Type B pancreatic cell (in vitro differentiated cells): Measurements from ENCODE around the gene IFFO2. TPM values are rescaled to one million over a fixed set of nuclear protein-coding genes. Genes with fewer than 3 reads are reported as not detected.

Experiments
- DNase-seq: peaks from one replicate; pipeline ENCODE4 v3.0.0; 2021; ENCODE audit warnings: mixed read lengths; ENCODE audit not compliant: unreplicated experiment; ENCODE audit errors: extremely low spot score
- H3K27ac Mint-ChIP-seq: 2 replicates; pipeline ENCODE4 v1.8.0; 2021; ENCODE audit warnings: mild to moderate bottlenecking, mixed read lengths
- H3K27me3 Mint-ChIP-seq: 2 replicates; pipeline ENCODE4 v1.8.0; 2021; ENCODE audit warnings: mixed read lengths
- H3K36me3 Mint-ChIP-seq: 2 replicates; pipeline ENCODE4 v1.8.0; 2021; ENCODE audit warnings: mixed read lengths
- H3K4me1 Mint-ChIP-seq: one replicate; pipeline ENCODE4 v1.8.0; 2021; ENCODE audit warnings: mixed read lengths; ENCODE audit not compliant: unreplicated experiment
- H3K4me3 Mint-ChIP-seq: 2 replicates; pipeline ENCODE4 v1.8.0; 2021; ENCODE audit warnings: mild to moderate bottlenecking, mixed read lengths
- H3K9me3 Mint-ChIP-seq: 2 replicates; pipeline ENCODE4 v1.8.0; 2021; ENCODE audit warnings: mixed read lengths
- total RNA-seq: library from RNA; stranded (reverse); gene quantifications from 2 replicates; pipeline ENCODE4 v1.2.1, GENCODE V29; 2021; ENCODE audit warnings: low replicate concordance
- TF ChIP-seq, protein P1 (sequence below): fragments of 200-600 bp; sonication (generic); conservative IDR thresholded peaks from 2 replicates; pipeline ENCODE4 v1.5.0; 2021; ENCODE audit warnings: antibody characterized with exemption, mild to moderate bottlenecking

IFFO2 gene
- total RNA-seq, 1 donor from 2014 or later = 11.3 TPM

DNA sequence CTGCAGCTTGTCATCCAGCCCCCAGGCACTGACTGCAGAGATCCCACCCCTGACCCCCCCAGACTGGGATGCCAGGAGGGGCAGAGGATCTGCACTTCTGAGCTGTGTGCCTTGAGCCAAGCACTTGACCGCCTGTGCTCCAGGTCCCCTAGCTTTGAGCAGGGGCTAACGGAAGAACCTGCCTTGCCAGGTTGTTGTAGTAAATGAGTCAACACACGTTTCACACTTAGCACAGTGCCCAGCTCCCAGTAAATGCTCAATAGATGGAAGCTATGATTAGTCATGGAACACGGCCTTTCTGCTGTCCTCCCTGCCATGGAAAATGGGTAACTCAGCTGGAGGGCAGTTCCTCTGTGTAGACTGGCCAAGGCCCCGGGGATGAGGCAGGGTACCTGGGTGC, 24.1 kb downstream of the IFFO2 start:
- Mint-ChIP-seq H3K9me3 (no peaks in the 10 kb centered on the region), H3K36me3 (no peaks in the 10 kb centered on the region), H3K4me3 (no peak overlapping the region), H3K4me1 (peaks cover 18% of the 10 kb centered on the region), H3K27ac (peak overlapping the region; percentile 36), H3K27me3 (peaks cover 3% of the 10 kb centered on the region)
- TF ChIP-seq, protein P1, sequence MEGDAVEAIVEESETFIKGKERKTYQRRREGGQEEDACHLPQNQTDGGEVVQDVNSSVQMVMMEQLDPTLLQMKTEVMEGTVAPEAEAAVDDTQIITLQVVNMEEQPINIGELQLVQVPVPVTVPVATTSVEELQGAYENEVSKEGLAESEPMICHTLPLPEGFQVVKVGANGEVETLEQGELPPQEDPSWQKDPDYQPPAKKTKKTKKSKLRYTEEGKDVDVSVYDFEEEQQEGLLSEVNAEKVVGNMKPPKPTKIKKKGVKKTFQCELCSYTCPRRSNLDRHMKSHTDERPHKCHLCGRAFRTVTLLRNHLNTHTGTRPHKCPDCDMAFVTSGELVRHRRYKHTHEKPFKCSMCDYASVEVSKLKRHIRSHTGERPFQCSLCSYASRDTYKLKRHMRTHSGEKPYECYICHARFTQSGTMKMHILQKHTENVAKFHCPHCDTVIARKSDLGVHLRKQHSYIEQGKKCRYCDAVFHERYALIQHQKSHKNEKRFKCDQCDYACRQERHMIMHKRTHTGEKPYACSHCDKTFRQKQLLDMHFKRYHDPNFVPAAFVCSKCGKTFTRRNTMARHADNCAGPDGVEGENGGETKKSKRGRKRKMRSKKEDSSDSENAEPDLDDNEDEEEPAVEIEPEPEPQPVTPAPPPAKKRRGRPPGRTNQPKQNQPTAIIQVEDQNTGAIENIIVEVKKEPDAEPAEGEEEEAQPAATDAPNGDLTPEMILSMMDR = no peak
- DNase-seq = no peak

DNA sequence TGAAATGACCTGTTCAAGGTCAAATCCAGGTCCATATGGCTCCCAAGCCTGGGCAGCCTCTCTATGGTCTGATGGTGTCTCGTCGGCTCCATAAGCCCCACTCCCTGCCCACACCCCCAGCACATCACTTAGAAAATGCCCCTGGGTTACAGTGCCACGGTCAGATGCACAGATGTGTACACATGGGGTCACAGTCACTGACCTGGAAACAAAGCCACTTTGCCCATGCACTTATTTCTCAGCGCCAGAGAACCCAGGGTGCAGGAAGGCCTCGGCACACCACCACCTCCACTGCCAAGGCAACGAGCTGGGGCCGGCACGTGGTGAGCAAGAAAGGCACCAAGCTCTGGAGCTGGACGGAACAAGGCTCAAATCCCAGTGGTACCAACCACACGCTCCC, 24.7 kb downstream of the IFFO2 start:
- H3K4me3 Mint-ChIP-seq = no peak overlapping the region
- no peaks in the 10 kb centered on the region for H3K36me3 Mint-ChIP-seq
- H3K27me3 Mint-ChIP-seq = peaks cover 3% of the 10 kb centered on the region
- no peak overlapping the region for H3K27ac Mint-ChIP-seq
- TF ChIP-seq, protein P1 = no peak
- H3K9me3 Mint-ChIP-seq = no peaks in the 10 kb centered on the region
- peaks cover 15% of the 10 kb centered on the region for H3K4me1 Mint-ChIP-seq
- no peak for DNase-seq

DNA sequence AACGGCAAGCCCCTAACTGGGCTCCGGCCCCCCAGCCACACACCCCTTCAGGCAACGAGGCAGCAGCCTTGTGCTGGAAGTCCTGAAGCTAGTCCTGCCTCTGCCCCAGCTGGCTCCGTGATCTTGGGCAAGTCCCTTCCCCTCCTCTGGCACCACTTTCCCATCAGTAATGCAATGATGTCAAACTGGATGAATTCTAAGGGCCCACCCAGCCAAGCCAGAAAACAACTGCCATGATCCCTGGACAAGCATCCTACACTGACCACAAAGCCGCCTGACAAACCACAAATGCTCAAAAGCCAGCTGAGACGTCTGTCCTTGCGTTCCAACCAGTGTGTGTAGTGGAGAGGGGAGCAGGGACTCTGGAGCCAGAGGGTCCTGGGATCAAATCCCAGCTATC, 26.8 kb downstream of the IFFO2 start:
- Mint-ChIP-seq H3K9me3 (no peaks in the 10 kb centered on the region), H3K4me1 (peaks cover 21% of the 10 kb centered on the region)

DNA sequence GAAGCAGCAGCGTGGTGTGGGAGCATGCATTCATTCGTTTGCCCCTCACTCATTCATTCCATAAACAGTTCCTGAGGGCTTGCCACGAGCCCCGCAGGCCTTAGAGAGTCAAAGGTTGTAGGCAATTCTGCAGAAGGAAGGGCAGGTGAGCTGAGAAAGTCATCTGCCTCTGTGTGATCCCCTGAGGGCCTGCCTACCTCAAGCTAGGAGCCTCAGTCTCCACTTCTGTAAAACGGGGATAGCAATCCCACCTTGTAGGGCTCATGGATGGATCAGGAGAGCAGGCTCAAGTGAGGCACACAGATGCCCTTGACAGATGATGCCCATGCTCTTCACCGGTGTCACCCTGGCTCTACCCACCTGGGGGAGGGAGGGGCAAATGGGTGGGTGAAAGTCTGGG, 27.5 kb downstream of the IFFO2 start:
- H3K36me3 Mint-ChIP-seq = no peaks in the 10 kb centered on the region
- TF ChIP-seq, protein P1 = no peak
- H3K4me1 Mint-ChIP-seq = peaks cover 21% of the 10 kb centered on the region
- no peak overlapping the region for H3K4me3 Mint-ChIP-seq
- H3K27me3 Mint-ChIP-seq = peaks cover 3% of the 10 kb centered on the region
- DNase-seq = no peak
- H3K9me3 Mint-ChIP-seq = no peaks in the 10 kb centered on the region
- no peak overlapping the region for H3K27ac Mint-ChIP-seq

More for the DNA sequence above, 26.8 kb downstream of the IFFO2 start:
- TF ChIP-seq, protein P1 = no peak
- H3K36me3 Mint-ChIP-seq = no peaks in the 10 kb centered on the region
- no peak overlapping the region for H3K4me3 Mint-ChIP-seq
- peaks cover 3% of the 10 kb centered on the region for H3K27me3 Mint-ChIP-seq
- H3K27ac Mint-ChIP-seq = no peak overlapping the region
- no peak for DNase-seq

DNA sequence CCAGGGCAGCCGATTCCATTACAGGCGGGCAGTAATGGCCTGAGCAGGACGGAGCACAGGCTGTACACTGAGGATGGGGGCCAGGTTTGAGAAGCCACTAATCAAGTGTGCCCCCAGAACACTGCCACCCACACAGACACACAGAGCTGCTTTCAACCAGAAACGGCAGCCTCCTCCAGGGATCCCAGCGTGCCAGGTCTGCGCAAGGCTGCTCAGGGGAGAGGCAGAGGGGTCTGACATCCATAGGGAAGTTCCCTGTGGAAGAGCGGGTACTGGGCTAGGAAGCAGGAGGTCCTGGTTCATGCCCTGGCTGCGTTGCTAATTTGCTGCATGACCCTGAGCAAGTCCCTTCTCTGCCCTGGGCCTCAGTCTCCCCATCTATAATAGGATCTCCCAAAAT, 28.1 kb downstream of the IFFO2 start:
- H3K27me3 Mint-ChIP-seq = peaks cover 3% of the 10 kb centered on the region
- H3K4me3 Mint-ChIP-seq = no peak overlapping the region
- H3K4me1 Mint-ChIP-seq = peaks cover 26% of the 10 kb centered on the region
- no peak overlapping the region for H3K27ac Mint-ChIP-seq
- TF ChIP-seq, protein P1 = no peak
- DNase-seq = no peak
- H3K36me3 Mint-ChIP-seq = no peaks in the 10 kb centered on the region
- no peaks in the 10 kb centered on the region for H3K9me3 Mint-ChIP-seq
